Measurements from ENCODE around the gene PPFIA2.

DNA sequence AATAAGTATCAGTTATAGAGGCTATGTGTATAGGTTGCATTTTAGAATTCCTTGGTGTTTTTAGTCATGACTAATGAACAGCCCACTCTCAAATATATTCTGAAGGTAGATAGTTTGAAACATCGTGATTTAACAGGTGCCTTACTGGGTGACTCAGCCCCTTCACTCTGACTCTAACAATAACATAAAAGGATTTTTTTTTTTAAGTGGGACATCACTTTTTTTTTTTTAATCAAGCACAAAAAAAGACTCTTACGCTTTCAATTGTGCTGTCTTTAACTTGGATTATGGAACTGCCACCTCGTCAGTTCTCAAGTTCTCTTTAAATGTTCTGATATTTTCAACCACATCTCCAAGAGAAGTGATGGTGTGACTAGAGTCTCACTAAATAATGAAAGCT is 46.6 kb downstream of the PPFIA2 start:
- TF ChIP-seq, protein P1, sequence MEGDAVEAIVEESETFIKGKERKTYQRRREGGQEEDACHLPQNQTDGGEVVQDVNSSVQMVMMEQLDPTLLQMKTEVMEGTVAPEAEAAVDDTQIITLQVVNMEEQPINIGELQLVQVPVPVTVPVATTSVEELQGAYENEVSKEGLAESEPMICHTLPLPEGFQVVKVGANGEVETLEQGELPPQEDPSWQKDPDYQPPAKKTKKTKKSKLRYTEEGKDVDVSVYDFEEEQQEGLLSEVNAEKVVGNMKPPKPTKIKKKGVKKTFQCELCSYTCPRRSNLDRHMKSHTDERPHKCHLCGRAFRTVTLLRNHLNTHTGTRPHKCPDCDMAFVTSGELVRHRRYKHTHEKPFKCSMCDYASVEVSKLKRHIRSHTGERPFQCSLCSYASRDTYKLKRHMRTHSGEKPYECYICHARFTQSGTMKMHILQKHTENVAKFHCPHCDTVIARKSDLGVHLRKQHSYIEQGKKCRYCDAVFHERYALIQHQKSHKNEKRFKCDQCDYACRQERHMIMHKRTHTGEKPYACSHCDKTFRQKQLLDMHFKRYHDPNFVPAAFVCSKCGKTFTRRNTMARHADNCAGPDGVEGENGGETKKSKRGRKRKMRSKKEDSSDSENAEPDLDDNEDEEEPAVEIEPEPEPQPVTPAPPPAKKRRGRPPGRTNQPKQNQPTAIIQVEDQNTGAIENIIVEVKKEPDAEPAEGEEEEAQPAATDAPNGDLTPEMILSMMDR (IDR thresholded peaks at IDR 0.05; ENCODE audit: poor library complexity, severe bottlenecking), result no peak
- TF ChIP-seq EZH2 (IDR thresholded peaks at IDR 0.05; ENCODE audit: borderline replicate concordance, insufficient read depth, low read length, poor library complexity, severe bottlenecking) (no peak), POLR2AphosphoS5 (IDR thresholded peaks at IDR 0.05) (no peak), TAF1 (IDR thresholded peaks at IDR 0.05; ENCODE audit: low read depth) (no peak), EP300 (conservative IDR thresholded peaks at IDR 0.05; ENCODE audit: poor library complexity, severe bottlenecking) (no peak), RAD21 (conservative IDR thresholded peaks at IDR 0.05) (no peak), MXI1 (conservative IDR thresholded peaks at IDR 0.05; ENCODE audit: poor library complexity, severe bottlenecking) (no peak)
- TF ChIP-seq, protein P2, sequence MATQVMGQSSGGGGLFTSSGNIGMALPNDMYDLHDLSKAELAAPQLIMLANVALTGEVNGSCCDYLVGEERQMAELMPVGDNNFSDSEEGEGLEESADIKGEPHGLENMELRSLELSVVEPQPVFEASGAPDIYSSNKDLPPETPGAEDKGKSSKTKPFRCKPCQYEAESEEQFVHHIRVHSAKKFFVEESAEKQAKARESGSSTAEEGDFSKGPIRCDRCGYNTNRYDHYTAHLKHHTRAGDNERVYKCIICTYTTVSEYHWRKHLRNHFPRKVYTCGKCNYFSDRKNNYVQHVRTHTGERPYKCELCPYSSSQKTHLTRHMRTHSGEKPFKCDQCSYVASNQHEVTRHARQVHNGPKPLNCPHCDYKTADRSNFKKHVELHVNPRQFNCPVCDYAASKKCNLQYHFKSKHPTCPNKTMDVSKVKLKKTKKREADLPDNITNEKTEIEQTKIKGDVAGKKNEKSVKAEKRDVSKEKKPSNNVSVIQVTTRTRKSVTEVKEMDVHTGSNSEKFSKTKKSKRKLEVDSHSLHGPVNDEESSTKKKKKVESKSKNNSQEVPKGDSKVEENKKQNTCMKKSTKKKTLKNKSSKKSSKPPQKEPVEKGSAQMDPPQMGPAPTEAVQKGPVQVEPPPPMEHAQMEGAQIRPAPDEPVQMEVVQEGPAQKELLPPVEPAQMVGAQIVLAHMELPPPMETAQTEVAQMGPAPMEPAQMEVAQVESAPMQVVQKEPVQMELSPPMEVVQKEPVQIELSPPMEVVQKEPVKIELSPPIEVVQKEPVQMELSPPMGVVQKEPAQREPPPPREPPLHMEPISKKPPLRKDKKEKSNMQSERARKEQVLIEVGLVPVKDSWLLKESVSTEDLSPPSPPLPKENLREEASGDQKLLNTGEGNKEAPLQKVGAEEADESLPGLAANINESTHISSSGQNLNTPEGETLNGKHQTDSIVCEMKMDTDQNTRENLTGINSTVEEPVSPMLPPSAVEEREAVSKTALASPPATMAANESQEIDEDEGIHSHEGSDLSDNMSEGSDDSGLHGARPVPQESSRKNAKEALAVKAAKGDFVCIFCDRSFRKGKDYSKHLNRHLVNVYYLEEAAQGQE (IDR thresholded peaks at IDR 0.05; ENCODE audit: borderline replicate concordance), result no peak

Measured in neural cell (in vitro differentiated cells).